Activated naive CD4-positive, alpha-beta T cell (primary cell): ENCODE measurements around the gene MYOD1.

Source experiments
- DNase-seq, 4 experiments: peaks; one replicate each; lab custom pipeline; 2025; lab: John Stamatoyannopoulos, UW

MYOD1 gene

DNA sequence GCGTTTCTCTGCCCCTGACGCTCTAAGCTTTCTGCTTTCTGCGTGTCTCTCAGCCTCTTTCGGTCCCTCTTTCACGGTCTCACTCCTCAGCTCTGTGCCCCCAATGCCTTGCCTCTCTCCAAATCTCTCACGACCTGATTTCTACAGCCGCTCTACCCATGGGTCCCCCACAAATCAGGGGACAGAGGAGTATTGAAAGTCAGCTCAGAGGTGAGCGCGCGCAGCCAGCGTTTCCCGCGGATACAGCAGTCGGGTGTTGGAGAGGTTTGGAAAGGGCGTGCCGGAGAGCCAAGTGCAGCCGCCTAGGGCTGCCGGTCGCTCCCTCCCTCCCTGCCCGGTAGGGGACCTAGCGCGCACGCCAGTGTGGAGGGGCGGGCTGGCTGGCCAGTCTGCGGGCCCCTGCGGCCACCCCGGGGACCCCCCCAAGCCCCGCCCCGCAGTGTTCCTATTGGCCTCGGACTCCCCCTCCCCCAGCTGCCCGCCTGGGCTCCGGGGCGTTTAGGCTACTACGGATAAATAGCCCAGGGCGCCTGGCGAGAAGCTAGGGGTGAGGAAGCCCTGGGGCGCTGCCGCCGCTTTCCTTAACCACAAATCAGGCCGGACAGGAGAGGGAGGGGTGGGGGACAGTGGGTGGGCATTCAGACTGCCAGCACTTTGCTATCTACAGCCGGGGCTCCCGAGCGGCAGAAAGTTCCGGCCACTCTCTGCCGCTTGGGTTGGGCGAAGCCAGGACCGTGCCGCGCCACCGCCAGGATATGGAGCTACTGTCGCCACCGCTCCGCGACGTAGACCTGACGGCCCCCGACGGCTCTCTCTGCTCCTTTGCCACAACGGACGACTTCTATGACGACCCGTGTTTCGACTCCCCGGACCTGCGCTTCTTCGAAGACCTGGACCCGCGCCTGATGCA lies at the start of gene MYOD1:
Gene MYOD1 (plus strand): TSS at position 544 of the 910 bp plus-strand sequence. CDS start 212 bp downstream, at position 756.
- no peak for DNase-seq

DNA sequence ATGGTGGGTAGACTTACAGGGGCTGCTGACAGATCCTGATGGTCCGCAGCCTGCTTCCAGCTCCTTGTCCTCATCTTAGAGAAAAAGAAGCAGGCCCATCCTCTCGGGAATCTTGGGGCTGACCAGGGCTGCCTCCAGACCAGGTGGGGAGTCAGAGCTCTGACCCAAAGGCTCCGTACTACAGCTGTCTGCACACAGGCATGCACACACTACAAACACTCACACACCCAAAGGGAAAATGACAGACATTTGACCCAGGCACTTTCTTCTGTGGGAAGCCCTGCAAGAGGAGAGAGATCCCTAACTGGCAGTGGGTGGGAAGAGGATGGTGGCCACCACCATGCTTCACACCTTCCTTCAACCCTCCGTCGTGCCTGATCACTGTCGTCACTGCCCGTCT lies 46.9 kb upstream of the MYOD1 start:
- DNase-seq, result no peak

DNA sequence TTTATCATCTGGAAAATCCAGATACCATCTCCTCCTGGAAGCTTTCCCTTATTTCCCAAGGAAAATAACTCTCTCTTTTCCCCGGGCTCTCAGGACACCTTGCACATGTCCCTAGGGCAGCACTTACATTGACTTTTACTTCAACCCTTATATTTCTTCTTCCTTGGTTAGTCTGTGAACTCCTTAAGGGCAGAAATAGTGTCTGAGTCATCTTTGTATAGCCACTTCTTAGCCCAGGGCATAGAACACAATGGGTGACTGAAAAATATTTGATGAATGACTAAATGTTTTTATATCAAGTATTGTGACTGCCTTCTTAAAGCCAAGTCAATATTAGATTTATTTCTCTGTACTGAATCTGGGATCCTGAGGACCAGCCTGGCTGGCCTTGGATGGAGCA lies 45.4 kb upstream of the MYOD1 start:
- no peak for DNase-seq

GRCh38 chr11:17682848-17683247 lies 36.5 kb upstream of the MYOD1 start:
- DNase-seq, result no peak

GRCh38 chr11:17683377-17684161 lies 35.8 kb upstream of the MYOD1 start:
- no peak for DNase-seq

- DNase-seq, result no peak
These were observed 34.8 kb upstream of the MYOD1 start for GRCh38 chr11:17684550-17684949.

- DNase-seq, result no peak
These were observed 33.0 kb upstream of the MYOD1 start for GRCh38 chr11:17686231-17686980.

- DNase-seq, result no peak
These were observed 31.3 kb upstream of the MYOD1 start for GRCh38 chr11:17687946-17688670.

GRCh38 chr11:17691550-17691949 lies 27.8 kb upstream of the MYOD1 start:
- DNase-seq, result no peak

DNA sequence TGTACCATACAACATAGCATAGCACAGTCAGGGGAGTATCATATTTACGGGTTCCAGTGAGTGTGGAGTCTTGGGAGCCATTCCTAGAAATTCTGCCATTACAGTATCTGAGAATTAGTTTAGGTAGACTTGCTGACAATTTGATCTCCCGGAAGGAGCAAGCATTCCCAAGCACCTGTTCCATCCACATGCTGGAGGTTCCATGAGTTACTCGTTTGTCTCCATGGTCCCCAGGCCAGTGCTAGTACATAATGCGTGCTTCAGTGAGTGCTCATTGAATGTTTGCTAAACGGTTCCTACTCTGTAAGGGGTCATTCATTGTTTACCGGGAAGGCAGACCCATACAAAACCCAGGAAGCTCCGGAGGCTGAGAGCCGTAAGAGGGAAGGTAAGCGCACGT lies 27.4 kb upstream of the MYOD1 start:
- DNase-seq, result no peak

- DNase-seq, result no peak
These were observed 26.4 kb upstream of the MYOD1 start for GRCh38 chr11:17692931-17693330.

GRCh38 chr11:17693531-17693930 lies 25.8 kb upstream of the MYOD1 start:
- no peak for DNase-seq

DNA sequence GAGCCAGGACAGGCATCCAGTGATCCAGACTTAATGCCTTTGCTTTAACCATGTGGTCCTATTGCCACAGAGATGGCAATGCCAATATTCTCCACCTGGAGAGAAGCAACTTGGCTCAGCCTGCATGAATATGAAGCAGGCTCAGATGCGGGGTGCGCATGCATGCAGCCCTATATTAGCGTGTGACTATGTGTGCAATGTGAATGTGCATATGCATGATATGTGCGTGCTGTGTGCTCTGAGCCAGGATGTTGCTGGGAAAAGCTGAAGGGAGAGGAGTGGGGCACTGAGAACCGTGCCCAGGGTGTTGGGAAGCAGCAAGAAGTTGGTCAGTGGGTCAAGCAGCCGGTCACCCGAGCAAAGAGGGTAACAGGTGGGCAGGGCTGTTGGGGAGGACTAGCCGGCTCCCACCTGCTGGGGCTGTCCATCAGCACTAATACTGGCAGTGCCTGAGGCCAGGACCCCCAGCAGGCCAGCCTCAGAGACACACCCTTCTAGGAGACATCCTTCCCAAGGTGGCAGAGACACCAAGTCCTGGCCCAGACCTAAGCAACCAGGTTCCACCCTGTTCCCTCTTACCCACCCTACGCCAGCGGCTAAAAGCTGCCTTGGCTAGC lies 24.8 kb upstream of the MYOD1 start:
- DNase-seq, result no peak

- no peak for DNase-seq
These were observed 23.6 kb upstream of the MYOD1 start for GRCh38 chr11:17695454-17696441.

- no peak for DNase-seq
These were observed 22.6 kb upstream of the MYOD1 start for GRCh38 chr11:17696741-17697140.

DNA sequence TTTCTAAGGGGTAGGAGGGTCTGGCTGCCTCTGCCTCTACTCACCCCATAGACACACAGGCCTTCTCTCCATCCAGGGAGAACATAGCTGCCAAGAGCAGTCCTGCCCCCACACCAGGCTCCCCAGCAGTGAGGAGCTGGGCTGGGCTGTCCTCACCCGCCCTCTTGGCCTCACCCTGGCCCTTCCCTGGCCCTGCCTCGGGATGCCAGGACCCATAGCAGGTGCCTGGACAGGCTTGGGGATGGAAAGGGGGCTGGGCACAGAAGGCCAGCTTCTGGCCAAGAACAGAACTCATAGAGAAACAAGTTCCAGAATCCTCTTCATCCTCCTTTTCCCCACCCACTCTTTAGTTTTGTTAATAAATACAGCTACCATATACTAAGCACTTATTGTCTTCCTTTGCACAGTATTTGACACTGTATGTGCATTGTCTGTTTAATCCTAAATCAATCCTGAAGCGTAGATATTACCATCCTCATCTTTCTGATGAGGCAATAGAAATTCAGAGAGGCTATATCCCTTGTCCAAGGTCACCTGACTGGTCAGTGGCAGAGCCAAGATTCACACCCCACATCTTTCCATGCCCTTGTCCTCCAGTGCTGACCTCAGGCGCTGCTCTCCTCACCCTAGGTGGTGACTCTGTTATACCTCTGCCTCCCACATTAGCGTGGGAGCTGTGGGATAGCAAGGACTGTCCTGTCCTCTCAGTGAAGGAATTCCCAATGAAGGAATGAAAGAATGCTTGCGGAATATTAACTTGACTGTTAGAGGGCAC lies 22.0 kb upstream of the MYOD1 start:
- no peak for DNase-seq

DNA sequence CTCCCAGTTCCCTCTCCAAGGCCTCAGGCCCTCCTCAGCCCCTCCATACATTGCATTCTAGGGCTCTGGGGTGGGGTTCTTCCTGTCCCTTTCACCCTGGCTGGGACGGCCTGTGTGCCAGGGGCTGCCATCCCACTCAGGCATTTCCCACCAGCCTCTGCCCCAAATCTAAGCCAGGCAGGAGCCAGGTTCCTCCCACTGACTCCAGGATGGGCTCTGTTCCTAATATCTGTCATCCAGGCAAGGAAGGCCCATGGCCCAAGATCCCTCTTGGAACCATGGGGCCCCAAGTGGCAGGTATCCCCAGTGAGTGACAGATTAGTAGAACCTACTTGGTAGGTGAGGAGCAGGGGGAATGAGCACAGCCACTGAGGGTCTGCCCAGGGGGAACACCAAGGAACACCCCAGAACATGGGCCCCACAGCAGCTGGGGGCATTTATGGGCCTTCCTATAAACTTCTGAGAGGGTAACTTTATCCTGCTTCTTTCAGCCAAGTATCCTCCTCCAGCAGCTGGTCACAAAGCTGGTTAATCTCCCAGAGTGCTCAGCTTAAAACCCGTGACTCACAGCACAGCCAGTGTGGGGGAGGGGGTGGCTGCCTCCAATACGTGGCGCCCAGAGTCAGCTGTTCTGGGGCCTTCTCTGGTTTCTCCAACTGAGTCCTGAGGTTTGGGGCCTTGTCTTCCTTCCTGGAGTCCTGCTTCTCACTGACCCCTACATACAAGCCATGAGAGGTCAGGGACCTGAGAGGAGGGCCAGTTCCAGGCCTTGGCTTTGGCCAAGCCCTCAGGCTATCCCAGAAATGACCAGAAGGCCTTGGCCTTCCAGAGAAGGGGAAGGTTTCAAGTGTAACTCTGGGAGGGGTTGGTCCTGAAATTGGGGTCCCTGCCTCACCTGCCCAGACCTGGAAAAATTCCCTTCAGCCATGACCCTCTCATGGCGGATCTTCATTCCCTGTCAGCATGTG lies 19.9 kb upstream of the MYOD1 start:
- no peak for DNase-seq

GRCh38 chr11:17700991-17701390 lies 18.4 kb upstream of the MYOD1 start:
- DNase-seq, result no peak
